GM10266 (cell line): Measurements from ENCODE around the gene DZIP1.
A peak's percentile ranks its signal among the peaks of the same experiment; 100 is the strongest.

Experiments used
- DNase-seq: peaks from one replicate; pipeline ENCODE4 v3.0.0; 2012; ENCODE audit errors: extremely low spot score
- CTCF ChIP-seq: IDR thresholded peaks from 2 replicates; pipeline ENCODE4 v1.5.1; 2012; ENCODE audit warnings: mild to moderate bottlenecking, low read depth; ENCODE audit not compliant: control insufficient read depth, insufficient read depth; ENCODE audit errors: missing control alignments

Gene DZIP1

GRCh38 chr13:95652821-95653220 lies 8.3 kb upstream of the DZIP1 start:
- no peak for DNase-seq
- TF ChIP-seq CTCF: no peak

GRCh38 chr13:95652244-95652764 lies 7.8 kb upstream of the DZIP1 start:
- no peak for DNase-seq
- TF ChIP-seq CTCF: no peak

- TF ChIP-seq CTCF: no peak
- DNase-seq: no peak
These were observed 6.2 kb upstream of the DZIP1 start for GRCh38 chr13:95650696-95651095.

- no peak for DNase-seq
- no peak for TF ChIP-seq CTCF
These were observed 2.8 kb upstream of the DZIP1 start for GRCh38 chr13:95647321-95647720.

- TF ChIP-seq CTCF: no peak
- DNase-seq: peak; percentile 32
These were observed 439 bp downstream of the DZIP1 start for GRCh38 chr13:95643936-95644598.

- TF ChIP-seq CTCF: no peak
- no peak for DNase-seq
These were observed 953 bp downstream of the DZIP1 start for GRCh38 chr13:95643571-95643935.

GRCh38 chr13:95642999-95643398 lies 1.5 kb downstream of the DZIP1 start:
- DNase-seq: no peak
- TF ChIP-seq CTCF: no peak
